Parathyroid adenoma (tissue), 2 donors: ENCODE measurements around the gene TESMIN.

Source experiments
- H2AFZ ChIP-seq: fragments of 300-600 bp; sonication (generic); one replicate; pipeline ENCODE4 v1.7.0; 2017; ENCODE audit warnings: antibody characterized with exemption, mild to moderate bottlenecking
- H3K27ac ChIP-seq: fragments of 300-600 bp; sonication (generic); one replicate; pipeline ENCODE4 v1.7.0; 2017
- H3K27me3 ChIP-seq: fragments of 300-600 bp; sonication (generic); one replicate; pipeline ENCODE4 v1.7.0; 2017; ENCODE audit warnings: low read length; ENCODE audit not compliant: control insufficient read depth, insufficient read depth
- H3K36me3 ChIP-seq: fragments of 300-600 bp; sonication (generic); one replicate; pipeline ENCODE4 v1.7.0; 2017; ENCODE audit warnings: low read length; ENCODE audit not compliant: control insufficient read depth, insufficient read depth
- H3K4me1 ChIP-seq: fragments of 300-600 bp; sonication (generic); one replicate; pipeline ENCODE4 v1.7.0; 2017; ENCODE audit warnings: control low read depth
- H3K4me2 ChIP-seq: fragments of 300-600 bp; sonication (generic); one replicate; pipeline ENCODE4 v1.7.0; 2017; ENCODE audit warnings: low read length
- H3K4me3 ChIP-seq: fragments of 300-600 bp; sonication (generic); one replicate; pipeline ENCODE4 v1.7.0; 2017; ENCODE audit warnings: low read depth, low read length
- H3K79me2 ChIP-seq: fragments of 300-600 bp; sonication (generic); one replicate; pipeline ENCODE4 v1.7.0; 2017; ENCODE audit warnings: control low read depth
- H3K9ac ChIP-seq: fragments of 300-600 bp; sonication (generic); one replicate; pipeline ENCODE4 v1.7.0; 2017; ENCODE audit warnings: mild to moderate bottlenecking
- H3K9me3 ChIP-seq: fragments of 300-600 bp; sonication (generic); one replicate; pipeline ENCODE4 v1.7.0; 2017; ENCODE audit warnings: low read length; ENCODE audit not compliant: control insufficient read depth
- TF ChIP-seq, protein P1 (sequence below): fragments of 300-600 bp; sonication (generic); IDR thresholded peaks from one replicate; pipeline ENCODE4 v1.7.0; 2017; ENCODE audit warnings: antibody characterized with exemption, mild to moderate bottlenecking
- donor health status: primary hyperparathyroidism.

The TESMIN gene

DNA sequence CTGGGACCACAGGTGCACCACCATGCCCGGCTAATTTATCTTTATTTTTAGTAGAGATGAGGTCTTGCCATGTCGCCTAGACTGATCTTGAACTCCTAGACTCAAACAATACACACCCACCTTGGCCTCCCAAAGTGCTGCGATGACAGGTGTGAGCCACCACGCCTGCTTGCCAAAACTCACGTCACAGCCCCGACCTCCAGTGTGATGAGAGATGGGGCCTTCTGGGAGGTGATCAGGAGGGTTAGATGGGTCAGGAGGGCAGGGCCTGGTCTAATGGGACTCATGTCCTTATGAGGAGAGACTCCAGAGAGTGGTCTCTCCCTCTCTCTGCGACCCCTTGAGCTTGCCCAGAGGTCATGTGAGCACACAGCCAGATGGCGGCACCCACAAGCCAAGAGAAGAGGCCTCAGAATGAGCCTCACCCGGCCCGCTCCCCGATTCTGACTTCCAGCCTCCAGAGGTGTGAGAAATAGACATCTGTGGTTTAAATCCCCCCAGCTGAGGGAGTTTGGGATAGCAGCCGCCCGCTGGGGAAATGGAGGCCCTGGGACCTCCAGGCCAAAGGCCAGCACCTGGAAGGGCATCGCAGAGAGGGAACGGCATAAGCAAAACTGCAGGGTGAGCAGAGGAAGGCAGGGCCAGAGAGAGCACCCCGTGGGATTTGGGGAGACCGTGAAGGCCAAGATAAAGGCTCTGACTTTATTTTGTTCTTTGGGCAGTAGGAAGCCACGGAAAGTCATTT is 91.1 kb downstream of the TESMIN start:
- H3K27me3 ChIP-seq: no peaks in the 10 kb centered on the region
- H3K9me3 ChIP-seq: no peaks in the 10 kb centered on the region
- H3K4me3 ChIP-seq: no peak overlapping the region
- no peak overlapping the region for H3K27ac ChIP-seq
- H2AFZ ChIP-seq: no peak overlapping the region
- H3K79me2 ChIP-seq: no peaks in the 10 kb centered on the region
- TF ChIP-seq, protein P1, sequence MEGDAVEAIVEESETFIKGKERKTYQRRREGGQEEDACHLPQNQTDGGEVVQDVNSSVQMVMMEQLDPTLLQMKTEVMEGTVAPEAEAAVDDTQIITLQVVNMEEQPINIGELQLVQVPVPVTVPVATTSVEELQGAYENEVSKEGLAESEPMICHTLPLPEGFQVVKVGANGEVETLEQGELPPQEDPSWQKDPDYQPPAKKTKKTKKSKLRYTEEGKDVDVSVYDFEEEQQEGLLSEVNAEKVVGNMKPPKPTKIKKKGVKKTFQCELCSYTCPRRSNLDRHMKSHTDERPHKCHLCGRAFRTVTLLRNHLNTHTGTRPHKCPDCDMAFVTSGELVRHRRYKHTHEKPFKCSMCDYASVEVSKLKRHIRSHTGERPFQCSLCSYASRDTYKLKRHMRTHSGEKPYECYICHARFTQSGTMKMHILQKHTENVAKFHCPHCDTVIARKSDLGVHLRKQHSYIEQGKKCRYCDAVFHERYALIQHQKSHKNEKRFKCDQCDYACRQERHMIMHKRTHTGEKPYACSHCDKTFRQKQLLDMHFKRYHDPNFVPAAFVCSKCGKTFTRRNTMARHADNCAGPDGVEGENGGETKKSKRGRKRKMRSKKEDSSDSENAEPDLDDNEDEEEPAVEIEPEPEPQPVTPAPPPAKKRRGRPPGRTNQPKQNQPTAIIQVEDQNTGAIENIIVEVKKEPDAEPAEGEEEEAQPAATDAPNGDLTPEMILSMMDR: no peak
- no peak overlapping the region for H3K4me2 ChIP-seq
- no peak overlapping the region for H3K9ac ChIP-seq
- H3K4me1 ChIP-seq: no peaks in the 10 kb centered on the region
- H3K36me3 ChIP-seq: no peaks in the 10 kb centered on the region

DNA sequence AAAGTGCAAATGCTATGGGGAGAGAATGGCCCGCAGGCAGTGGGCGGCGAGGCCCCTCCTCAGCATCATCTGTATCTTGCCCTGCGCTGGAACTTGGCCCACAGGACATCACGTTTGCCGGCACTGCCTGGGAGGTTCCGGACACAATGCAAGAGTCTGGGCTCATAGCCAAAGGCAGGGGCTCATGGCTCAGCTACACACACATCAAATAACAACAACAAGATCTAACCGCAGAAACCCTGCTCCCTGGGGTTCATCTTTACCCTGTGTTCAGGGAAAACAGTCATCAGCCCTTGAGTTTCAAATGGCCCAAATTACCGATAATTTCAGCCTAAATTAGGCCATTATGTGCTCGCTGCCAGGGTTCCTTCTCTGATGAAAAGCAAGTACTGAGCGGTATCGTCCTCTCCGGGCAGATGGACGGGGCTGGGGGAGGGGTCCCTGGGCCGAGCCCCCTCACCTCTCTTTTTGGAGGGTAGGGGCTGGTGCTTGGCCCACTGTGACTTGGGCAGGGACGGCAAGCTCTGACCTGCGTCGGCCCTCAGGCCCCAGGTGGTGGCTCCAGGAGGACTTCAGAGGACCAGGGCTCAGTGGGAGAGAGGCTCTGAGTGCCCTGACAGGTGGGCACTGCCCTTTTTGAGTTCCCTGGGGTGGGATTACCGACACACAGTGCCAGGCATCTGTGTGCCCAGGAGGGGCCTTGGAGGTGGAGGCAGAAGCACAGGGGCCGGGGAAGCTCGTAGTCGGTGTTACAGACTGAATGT is 92.0 kb downstream of the TESMIN start:
- Histone ChIP-seq H3K4me1 (no peaks in the 10 kb centered on the region), H3K27me3 (no peaks in the 10 kb centered on the region), H3K27ac (no peak overlapping the region), H3K4me2 (no peak overlapping the region), H3K9ac (no peak overlapping the region), H3K4me3 (no peak overlapping the region), H3K9me3 (no peaks in the 10 kb centered on the region), H3K79me2 (no peaks in the 10 kb centered on the region), H2AFZ (no peak overlapping the region), H3K36me3 (no peaks in the 10 kb centered on the region)
- TF ChIP-seq, protein P1: no peak

DNA sequence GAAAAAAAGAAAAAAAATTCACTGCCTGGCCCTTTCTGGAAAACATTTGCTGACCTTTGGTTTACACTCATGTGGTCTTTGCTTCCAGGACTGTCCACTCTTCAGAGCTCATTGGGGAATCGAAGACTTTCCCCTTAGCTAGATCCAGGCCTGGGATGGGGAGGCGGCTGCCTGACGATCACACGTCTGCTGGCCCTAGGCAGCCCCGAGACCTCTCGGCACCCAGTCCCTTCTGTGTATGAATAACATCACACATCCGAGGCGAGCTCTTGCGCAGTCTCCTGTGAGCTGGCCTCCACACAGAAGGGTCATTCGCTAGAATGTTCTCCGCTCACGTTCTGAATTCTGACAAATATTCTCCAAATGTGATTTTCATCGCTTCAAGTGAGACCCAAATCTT is 92.7 kb downstream of the TESMIN start:
- Histone ChIP-seq H3K4me3 (no peak overlapping the region), H3K9me3 (no peaks in the 10 kb centered on the region), H3K4me2 (no peak overlapping the region), H3K27me3 (no peaks in the 10 kb centered on the region), H3K27ac (no peak overlapping the region), H3K79me2 (no peaks in the 10 kb centered on the region), H3K9ac (no peak overlapping the region), H3K36me3 (no peaks in the 10 kb centered on the region), H3K4me1 (no peaks in the 10 kb centered on the region), H2AFZ (no peak overlapping the region)
- TF ChIP-seq, protein P1: no peak

DNA sequence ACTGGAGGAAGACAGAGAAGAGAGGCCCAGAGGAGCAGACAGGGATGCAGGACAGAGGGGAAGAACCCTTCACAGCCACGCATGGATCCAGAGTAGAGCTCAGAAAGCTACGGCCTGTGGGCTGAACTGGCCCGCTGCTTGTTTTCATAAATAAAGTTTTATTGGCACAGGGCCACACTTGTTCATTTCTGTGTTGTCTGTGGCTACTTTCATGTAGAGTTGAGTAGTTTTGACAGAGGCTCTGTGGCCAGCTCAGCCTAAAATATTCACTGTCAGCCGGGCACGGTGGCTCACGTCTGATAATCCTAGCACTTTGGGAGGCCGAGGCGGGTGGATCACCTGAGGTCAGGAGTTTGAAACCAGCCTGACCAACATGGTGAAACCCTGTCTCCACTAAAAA is 93.2 kb downstream of the TESMIN start:
- TF ChIP-seq, protein P1: no peak
- no peaks in the 10 kb centered on the region for H3K36me3 ChIP-seq

More for the DNA sequence above, 93.2 kb downstream of the TESMIN start:
- Histone ChIP-seq H3K27me3 (no peaks in the 10 kb centered on the region), H3K79me2 (no peaks in the 10 kb centered on the region), H3K9me3 (no peaks in the 10 kb centered on the region), H3K9ac (no peak overlapping the region), H3K27ac (no peak overlapping the region), H3K4me2 (no peak overlapping the region), H2AFZ (no peak overlapping the region), H3K4me1 (no peaks in the 10 kb centered on the region), H3K4me3 (no peak overlapping the region)
